Pancreas (tissue), 10 donors: ENCODE results near the gene LCP1. TPM values are rescaled to one million over a fixed set of nuclear protein-coding genes. Genes with fewer than 3 reads are reported as not detected.

Source experiments
- ATAC-seq, 4 donors: fragments of 200-7000 bp; cut with Tn5 transposase; one replicate each; pipeline versions ENCODE4 v1.8.0 to v1.9.1; 2020; ENCODE audit warnings: mild to moderate bottlenecking in 4 of 4, moderate library complexity in 4 of 4
- DNase-seq, 6 donors: peaks; one replicate each; pipeline ENCODE4 v3.0.0-alpha.2; 2020
- FAIRE-seq: peaks from 2 replicates; lab custom pipeline; 2012; peaks lifted over from hg19 to GRCh38; lab: Jason Lieb, UNC
- H3K27ac ChIP-seq, 4 donors: fragments of 200-600 bp; sonication (generic); 1 replicate in 3 of 4; 2 replicates in 1 of 4; pipeline versions ENCODE4 v1.5.0 to v1.8.0; 2020
- H3K27me3 ChIP-seq, 4 donors: fragments of 200-600 bp; one replicate each; pipeline ENCODE4 v1.8.0; 2021
- H3K36me3 ChIP-seq, 3 donors: fragments of 200-600 bp; sonication (generic) in 1 of 3; one replicate each; pipeline versions ENCODE4 v1.5.0 to v1.8.0; 2020 to 2021
- H3K4me1 ChIP-seq, 3 donors: fragments of 200-600 bp; one replicate each; pipeline ENCODE4 v1.8.0; 2021
- H3K4me3 ChIP-seq, 4 donors: fragments of 200-600 bp; sonication (generic) in 2 of 4; one replicate each; pipeline versions ENCODE4 v1.5.0 to v1.8.0; 2020 to 2021
- H3K9me3 ChIP-seq, 4 donors: fragments of 200-600 bp; one replicate each; pipeline ENCODE4 v1.8.0; 2021
- CTCF ChIP-seq, 4 donors: fragments of 200-600 bp; sonication (generic) in 3 of 4; IDR thresholded peaks; one replicate each; pipeline versions ENCODE4 v1.5.0 to v1.8.0; 2021; ENCODE audit warnings: antibody characterized with exemption in 4 of 4
- WGBS, 2 donors: extraction: QIAGEN DNeasy Blood & Tissue Kit; methylation state at CpG; one replicate each; pipeline ENCODE4 v1.1.7; 2013; 5-methylcytosine and 5-hydroxymethylcytosine counted together
- intact Hi-C, 3 donors: fragments of 100-400 bp; cut with DNase I; formaldehyde crosslinking; loops; one replicate each; pipeline versions ENCODE4 v1.11.1 to v1.14.2; 2022
- polyA plus RNA-seq, 2 donors: library from polyadenylated mRNA; stranded (reverse); fragments of 200-250 nt; gene quantifications; one replicate each; pipeline ENCODE4 v1.2.3, GENCODE V29; 2013
- total RNA-seq, 6 donors: library from RNA; stranded (reverse); fragmentation: NEBNext Ultra II Directional in 4 of 6; extraction: Animal tissue kit (Norgen Biotek cat#: 25700) in 4 of 6; gene quantifications; one replicate each; pipeline versions ENCODE4 v1.2.1 to v1.2.4, GENCODE V29; 2021 to 2023
- donor health status: healthy with polysubstance abuse.
- donor health status: DM: no; HTN: no; CAD: no; lungs with moderate emphysema.
- donor health status: DM: no; HTN: no; CAD: no.
- donor health status: control.
- donor health status: control.
- donor health status: Bipolar disorder and iron deficiency.
- donor health status: DM: yes; HTN: yes; CAD: no.
- donor health status: DM: no; HTN: no; CAD: no.
- donor health status: DM: no; HTN: no; CAD: no.
- donor health status: DM: yes; HTN: yes; CAD: no.

LCP1 gene
- total and polyA plus RNA-seq, 8 donors, result 2.0 to 38.3 (median 5.2) TPM

- 61 to 68% methylated on average over 3 of the region's 3 CpGs for WGBS, 2 donors
- H3K27ac ChIP-seq, result no peak overlapping the region
- ATAC-seq, result peak in 2 of 4 donors; percentile 51 to 60
- H3K4me3 ChIP-seq, result no peak overlapping the region
- no peaks in the 10 kb centered on the region for H3K36me3 ChIP-seq
- FAIRE-seq, result no peak
- peaks cover 5 to 11% (median 8%) of the 10 kb centered on the region in 3 donors for H3K4me1 ChIP-seq
- H3K9me3 ChIP-seq, result no peaks in the 10 kb centered on the region
- H3K27me3 ChIP-seq, result no peaks in the 10 kb centered on the region
- no peak for TF ChIP-seq CTCF (IDR thresholded peaks at IDR 0.05)
- intact Hi-C loops, result no loop called here
- no peak for DNase-seq
Observed at GRCh38 chr13:46146898-46147297, 35.1 kb downstream of the LCP1 start.

GRCh38 chr13:46145950-46146349 lies 36.0 kb downstream of the LCP1 start:
- peaks cover 5 to 11% (median 8%) of the 10 kb centered on the region in 3 donors for H3K4me1 ChIP-seq
- FAIRE-seq (no peak), ATAC-seq (no peak), DNase-seq (no peak)
- no peak overlapping the region for H3K4me3 ChIP-seq
- intact Hi-C loops, result no loop called here
- no peaks in the 10 kb centered on the region for H3K27me3 ChIP-seq
- whole genome bisulfite sequencing, 2 donors, result 61 to 85% methylated on average over 1 to 2 of the region's 2 CpGs
- no peaks in the 10 kb centered on the region for H3K9me3 ChIP-seq
- H3K27ac ChIP-seq, result no peak overlapping the region
- H3K36me3 ChIP-seq, result no peaks in the 10 kb centered on the region
- no peak for TF ChIP-seq CTCF (IDR thresholded peaks at IDR 0.05)

GRCh38 chr13:46145135-46145534 lies 36.8 kb downstream of the LCP1 start:
- H3K9me3 ChIP-seq, result no peaks in the 10 kb centered on the region
- TF ChIP-seq CTCF (IDR thresholded peaks at IDR 0.05), result no peak
- no peak overlapping the region for H3K4me3 ChIP-seq
- no peak for FAIRE-seq
- no peak for DNase-seq
- H3K27ac ChIP-seq, result no peak overlapping the region
- intact Hi-C loops, result no loop called here
- H3K27me3 ChIP-seq, result no peaks in the 10 kb centered on the region
- no peaks in the 10 kb centered on the region for H3K36me3 ChIP-seq
- H3K4me1 ChIP-seq, result peaks cover 5 to 11% (median 8%) of the 10 kb centered on the region in 3 donors
- no peak for ATAC-seq
- 86 to 90% methylated on average over 4 of the region's 4 CpGs for WGBS, 2 donors

- no peaks in the 10 kb centered on the region for H3K36me3 ChIP-seq
- peak; percentile 35 to 88 (median 78) for ATAC-seq
- intact Hi-C loops, result no loop called here
- DNase-seq, result no peak
- peaks cover 5 to 14% (median 12%) of the 10 kb centered on the region in 3 donors for H3K4me1 ChIP-seq
- no peak overlapping the region for H3K4me3 ChIP-seq
- H3K9me3 ChIP-seq, result no peaks in the 10 kb centered on the region
- peak overlapping the region in 1 of 4 donors; percentile 13 for H3K27ac ChIP-seq
- H3K27me3 ChIP-seq, result no peaks in the 10 kb centered on the region
- 35 to 36% methylated on average over 4 of the region's 4 CpGs for WGBS, 2 donors
- no peak for TF ChIP-seq CTCF (IDR thresholded peaks at IDR 0.05)
- no peak for FAIRE-seq
Observed at GRCh38 chr13:46143184-46143701, 38.7 kb downstream of the LCP1 start.

GRCh38 chr13:46142776-46143175 lies 39.2 kb downstream of the LCP1 start:
- intact Hi-C loops, result no loop called here

More at GRCh38 chr13:46142776-46143175, 39.2 kb downstream of the LCP1 start:
- Histone ChIP-seq H3K27me3 (no peaks in the 10 kb centered on the region), H3K4me3 (no peak overlapping the region), H3K4me1 (peaks cover 5 to 18% (median 17%) of the 10 kb centered on the region in 3 donors), H3K36me3 (no peaks in the 10 kb centered on the region), H3K9me3 (no peaks in the 10 kb centered on the region), H3K27ac (peak overlapping the region in 1 of 4 donors; percentile 13)
- TF ChIP-seq CTCF (IDR thresholded peaks at IDR 0.05), result no peak
- 8 to 14% methylated on average over 3 of the region's 3 CpGs for WGBS, 2 donors
- FAIRE-seq, result no peak
- DNase-seq, result no peak
- ATAC-seq, result peak in 3 of 4 donors; percentile 60 to 76 (median 68)
